Frontal cortex (tissue), 4 donors: ENCODE measurements around the gene TNK2. TPM values are rescaled to one million over a fixed set of nuclear protein-coding genes. Genes with fewer than 3 reads are reported as not detected.
"Not testable (repeated sequence)": the region's sequence is repeated elsewhere in the genome, so short reads cannot be mapped to it uniquely, and the experiment has no call there.

Source experiments
- DNase-seq, 2 donors: peaks; one replicate each; pipeline ENCODE4 v3.0.0; 2012; ENCODE audit warnings: low spot score in 2 of 2
- FAIRE-seq: peaks from 2 replicates; lab custom pipeline; 2012; peaks lifted over from hg19 to GRCh38; lab: Jason Lieb, UNC
- total RNA-seq: library from RNA; depleted of rRNA; stranded (reverse); fragments of >200 nt; gene quantifications from one replicate; pipeline ENCODE4 v1.2.3, GENCODE V29; 2014
- donor health status: control.
- donor health status: control.
- donor health status: control.

TNK2 gene
- total RNA-seq, 1 donor from 2014 or later = 11.0 TPM

GRCh38 chr3:195921334-195921791, 13.0 kb upstream of the TNK2 start:
- FAIRE-seq (no peak), DNase-seq (no peak)

- no peak for DNase-seq
- no peak for FAIRE-seq
These were observed 9.8 kb upstream of the TNK2 start for GRCh38 chr3:195918176-195918575.

GRCh38 chr3:195916991-195917390, 8.6 kb upstream of the TNK2 start:
- DNase-seq (no peak), FAIRE-seq (no peak)

- FAIRE-seq = no peak
- DNase-seq = no peak
These were observed 7.9 kb upstream of the TNK2 start for GRCh38 chr3:195916291-195916690.

- FAIRE-seq (peak; percentile 40), DNase-seq (peak; percentile 77 to 91)
These were observed 6.5 kb upstream of the TNK2 start for GRCh38 chr3:195914648-195915473.

GRCh38 chr3:195914146-195914545, 5.8 kb upstream of the TNK2 start:
- not testable (repeated sequence) for DNase-seq, FAIRE-seq

- FAIRE-seq = no peak
These were observed 5.0 kb upstream of the TNK2 start for GRCh38 chr3:195913382-195913781.

GRCh38 chr3:195911946-195912270, 3.6 kb upstream of the TNK2 start:
- FAIRE-seq (no peak), DNase-seq (no peak)

More at GRCh38 chr3:195913382-195913781, 5.0 kb upstream of the TNK2 start:
- DNase-seq = no peak

GRCh38 chr3:195911041-195911945, 2.9 kb upstream of the TNK2 start:
- FAIRE-seq (no peak), DNase-seq (no peak)

GRCh38 chr3:195910499-195910845, 2.1 kb upstream of the TNK2 start:
- FAIRE-seq (no peak), DNase-seq (no peak)

- FAIRE-seq (no peak), DNase-seq (peak; percentile 95 to 98)
These were observed 1.5 kb upstream of the TNK2 start for GRCh38 chr3:195909644-195910498.

- DNase-seq = peak; percentile 39 to 65
- no peak for FAIRE-seq
These were observed 587 bp upstream of the TNK2 start for GRCh38 chr3:195908694-195909581.

- DNase-seq (no peak), FAIRE-seq (no peak)
These were observed 742 bp downstream of the TNK2 start for GRCh38 chr3:195907684-195907933.

- DNase-seq = peak in 1 of 2 donors; percentile 35
These were observed 1.3 kb downstream of the TNK2 start for GRCh38 chr3:195906865-195907683.

GRCh38 chr3:195905970-195906864, 2.1 kb downstream of the TNK2 start:
- no peak for FAIRE-seq
- DNase-seq = no peak

More at GRCh38 chr3:195906865-195907683, 1.3 kb downstream of the TNK2 start:
- FAIRE-seq = no peak

GRCh38 chr3:195904368-195904767, 4.0 kb downstream of the TNK2 start:
- no peak for FAIRE-seq
- no peak for DNase-seq

- FAIRE-seq (no peak), DNase-seq (no peak)
These were observed 4.4 kb downstream of the TNK2 start for GRCh38 chr3:195903950-195904290.
